GM23338 (cell line): ENCODE measurements around the gene HNF4A. TPM values are rescaled to one million over a fixed set of nuclear protein-coding genes. Genes with fewer than 3 reads are reported as not detected.

Source experiments
- ATAC-seq: fragments of 200-7000 bp; cut with Tn5 transposase; 3 replicates; pipeline ENCODE4 v1.9.1; 2020
- DNase-seq: peaks from one replicate; pipeline ENCODE4 v3.0.0-alpha.2; 2015; ENCODE audit warnings: low spot score
- H2AFZ ChIP-seq: fragments of 200-600 bp; sonication (generic); 2 replicates; pipeline ENCODE4 v1.8.0; 2016; ENCODE audit warnings: antibody characterized with exemption, mild to moderate bottlenecking, moderate library complexity
- H3F3A ChIP-seq: fragments of 200-600 bp; sonication (generic); replicated peaks from 2 replicates; pipeline ENCODE4 v1.8.0; 2017; ENCODE audit warnings: antibody characterized with exemption, mixed run types, low read depth
- H3K27ac ChIP-seq: fragments of 200-600 bp; sonication (generic); 2 replicates; pipeline ENCODE4 v1.6.1; 2016; ENCODE audit warnings: low read depth
- H3K27me3 ChIP-seq: fragments of 200-600 bp; sonication (generic); 2 replicates; pipeline ENCODE4 v1.8.0; 2016; ENCODE audit warnings: mild to moderate bottlenecking, mixed run types, moderate library complexity; ENCODE audit not compliant: insufficient read depth
- H3K36me3 ChIP-seq: fragments of 200-600 bp; sonication (generic); 2 replicates; pipeline ENCODE4 v1.8.0; 2016; ENCODE audit warnings: mild to moderate bottlenecking; ENCODE audit not compliant: insufficient read depth
- H3K4me1 ChIP-seq: fragments of 200-600 bp; sonication (generic); 2 replicates; pipeline ENCODE4 v1.8.0; 2016; ENCODE audit warnings: mild to moderate bottlenecking, moderate library complexity; ENCODE audit not compliant: insufficient read depth
- H3K4me2 ChIP-seq: fragments of 200-600 bp; sonication (generic); 2 replicates; pipeline ENCODE4 v1.7.1; 2017; ENCODE audit warnings: mixed run types
- H3K4me3 ChIP-seq: fragments of 200-600 bp; sonication (generic); 2 replicates; pipeline ENCODE4 v1.6.1; 2016; ENCODE audit warnings: mixed run types
- H3K79me2 ChIP-seq: fragments of 200-600 bp; sonication (generic); replicated peaks from 2 replicates; pipeline ENCODE4 v1.8.0; 2017; ENCODE audit warnings: mild to moderate bottlenecking; ENCODE audit not compliant: insufficient read depth
- H3K9me2 ChIP-seq: fragments of 200-600 bp; sonication (generic); 2 replicates; pipeline ENCODE4 v1.8.0; 2017; ENCODE audit not compliant: insufficient read depth
- H4K20me1 ChIP-seq: fragments of 200-600 bp; sonication (generic); replicated peaks from 2 replicates; pipeline ENCODE4 v1.8.0; 2017; ENCODE audit warnings: mild to moderate bottlenecking; ENCODE audit not compliant: insufficient read depth
- H3K27ac Mint-ChIP-seq: 2 replicates; pipeline ENCODE4 v1.8.0; 2020; ENCODE audit warnings: inconsistent platforms, mild to moderate bottlenecking, moderate library complexity, mixed read lengths
- H3K27me3 Mint-ChIP-seq: 3 replicates; pipeline ENCODE4 v1.8.0; 2022; ENCODE audit warnings: low read depth, mild to moderate bottlenecking, moderate library complexity, mixed read lengths, inconsistent platforms; ENCODE audit not compliant: insufficient read depth, poor library complexity
- H3K36me3 Mint-ChIP-seq: 3 replicates; pipeline ENCODE4 v1.8.0; 2021; ENCODE audit warnings: low read depth, mild to moderate bottlenecking, inconsistent platforms, moderate library complexity, mixed read lengths
- H3K4me1 Mint-ChIP-seq: 3 replicates; pipeline ENCODE4 v1.8.0; 2020; ENCODE audit warnings: mild to moderate bottlenecking, inconsistent platforms, mixed read lengths
- H3K4me3 Mint-ChIP-seq: 3 replicates; pipeline ENCODE4 v1.8.0; 2021; ENCODE audit warnings: moderate library complexity, mild to moderate bottlenecking, inconsistent platforms, mixed read lengths
- H3K9me3 Mint-ChIP-seq: 3 replicates; pipeline ENCODE4 v1.8.0; 2020; ENCODE audit warnings: moderate library complexity, mild to moderate bottlenecking, inconsistent platforms, mixed read lengths
- CREB1 ChIP-seq: fragments of 250-450 bp; sonication (Bioruptor Pico); IDR thresholded peaks from 2 replicates; pipeline ENCODE4 v1.5.0; 2020; ENCODE audit warnings: low read depth, mild to moderate bottlenecking, moderate library complexity
- CTCF ChIP-seq, 2 experiments: fragments of 200-600 bp in 1 of 2; sonication (generic) in 1 of 2; conservative IDR thresholded peaks; 2 replicates each; pipeline versions ENCODE4 v1.5.1 to v1.6.1; 2016 to 2017; ENCODE audit warnings: antibody characterized with exemption in 2 of 2, low read depth in 2 of 2, mild to moderate bottlenecking in 2 of 2, moderate library complexity in 1 of 2
- ETS1 ChIP-seq: IDR thresholded peaks from 2 replicates; pipeline ENCODE4 v1.6.1; 2016; ENCODE audit warnings: antibody characterized with exemption
- EZH2 ChIP-seq: fragments of 200-600 bp; sonication (generic); IDR thresholded peaks from one replicate; pipeline ENCODE4 v1.8.0; 2017; ENCODE audit warnings: antibody characterized with exemption, mild to moderate bottlenecking, low read depth; ENCODE audit not compliant: unreplicated experiment
- EZH2phosphoT487 ChIP-seq: fragments of 200-600 bp; sonication (generic); IDR thresholded peaks from one replicate; pipeline ENCODE4 v1.8.1; 2018; ENCODE audit warnings: antibody characterized with exemption; ENCODE audit not compliant: unreplicated experiment
- JUNB ChIP-seq: IDR thresholded peaks from one replicate; pipeline ENCODE4 v1.6.1; 2016; ENCODE audit warnings: antibody characterized with exemption; ENCODE audit not compliant: unreplicated experiment
- NANOG ChIP-seq: IDR thresholded peaks from 2 replicates; pipeline ENCODE4 v1.6.1; 2016; ENCODE audit warnings: antibody characterized with exemption, borderline replicate concordance
- POLR2AphosphoS5 ChIP-seq: IDR thresholded peaks from 2 replicates; pipeline ENCODE4 v1.6.1; 2016; ENCODE audit warnings: antibody characterized with exemption, low read depth
- STAT1 ChIP-seq: IDR thresholded peaks from one replicate; pipeline ENCODE4 v1.6.1; 2016; ENCODE audit warnings: antibody characterized with exemption; ENCODE audit not compliant: unreplicated experiment
- ZNF114 ChIP-seq: fragments of 250-450 bp; sonication (Bioruptor Pico); IDR thresholded peaks from 2 replicates; pipeline ENCODE4 v1.5.0; 2020; ENCODE audit warnings: mild to moderate bottlenecking, moderate library complexity
- ZNF331 ChIP-seq: fragments of 250-450 bp; sonication (Bioruptor Pico); IDR thresholded peaks from 2 replicates; pipeline ENCODE4 v1.5.0; 2020; ENCODE audit warnings: low read depth, mild to moderate bottlenecking, moderate library complexity
- polyA plus RNA-seq: library from polyadenylated mRNA; unstranded; fragments of >200 nt; fragmentation: Nextera tagmentation; extraction: Ambion mirVana; gene quantifications from 2 replicates; pipeline ENCODE4 v1.2.1, GENCODE V29; 2016
- total RNA-seq: library from RNA; depleted of rRNA; stranded (reverse); fragments of >200 nt; shearing (Covaris generic); gene quantifications from 2 replicates; pipeline ENCODE4 v1.2.3, GENCODE V29; 2014
- TF ChIP-seq, protein P1 (sequence below): fragments of 250-450 bp; sonication (Bioruptor Pico); IDR thresholded peaks from 2 replicates; pipeline ENCODE4 v1.5.0; 2020; ENCODE audit warnings: mild to moderate bottlenecking, moderate library complexity
- TF ChIP-seq, protein P2 (sequence below): IDR thresholded peaks from one replicate; pipeline ENCODE4 v1.6.1; 2018; ENCODE audit warnings: antibody characterized with exemption; ENCODE audit not compliant: unreplicated experiment

HNF4A gene
- total and polyA plus RNA-seq, 2 experiments from 2014 or later = not detected

- Mint-ChIP-seq H3K27ac (no peak overlapping the region), H3K27me3 (peaks cover 3% of the 10 kb centered on the region), H3K36me3 (no peaks in the 10 kb centered on the region), H3K4me3 (no peak overlapping the region), H3K9me3 (no peaks in the 10 kb centered on the region), H3K4me1 (no peaks in the 10 kb centered on the region)
- no peak for DNase-seq
- Histone ChIP-seq H3K79me2 (no peaks in the 10 kb centered on the region), H3K4me2 (no peak overlapping the region), H3F3A (no peaks in the 10 kb centered on the region), H4K20me1 (no peaks in the 10 kb centered on the region), H2AFZ (no peak overlapping the region), H3K9me2 (no peaks in the 10 kb centered on the region), H3K4me3 (no peak overlapping the region), H3K27ac (no peak overlapping the region), H3K36me3 (no peaks in the 10 kb centered on the region), H3K27me3 (no peaks in the 10 kb centered on the region), H3K4me1 (no peaks in the 10 kb centered on the region)
- ATAC-seq = no peak
- TF ChIP-seq, protein P1, sequence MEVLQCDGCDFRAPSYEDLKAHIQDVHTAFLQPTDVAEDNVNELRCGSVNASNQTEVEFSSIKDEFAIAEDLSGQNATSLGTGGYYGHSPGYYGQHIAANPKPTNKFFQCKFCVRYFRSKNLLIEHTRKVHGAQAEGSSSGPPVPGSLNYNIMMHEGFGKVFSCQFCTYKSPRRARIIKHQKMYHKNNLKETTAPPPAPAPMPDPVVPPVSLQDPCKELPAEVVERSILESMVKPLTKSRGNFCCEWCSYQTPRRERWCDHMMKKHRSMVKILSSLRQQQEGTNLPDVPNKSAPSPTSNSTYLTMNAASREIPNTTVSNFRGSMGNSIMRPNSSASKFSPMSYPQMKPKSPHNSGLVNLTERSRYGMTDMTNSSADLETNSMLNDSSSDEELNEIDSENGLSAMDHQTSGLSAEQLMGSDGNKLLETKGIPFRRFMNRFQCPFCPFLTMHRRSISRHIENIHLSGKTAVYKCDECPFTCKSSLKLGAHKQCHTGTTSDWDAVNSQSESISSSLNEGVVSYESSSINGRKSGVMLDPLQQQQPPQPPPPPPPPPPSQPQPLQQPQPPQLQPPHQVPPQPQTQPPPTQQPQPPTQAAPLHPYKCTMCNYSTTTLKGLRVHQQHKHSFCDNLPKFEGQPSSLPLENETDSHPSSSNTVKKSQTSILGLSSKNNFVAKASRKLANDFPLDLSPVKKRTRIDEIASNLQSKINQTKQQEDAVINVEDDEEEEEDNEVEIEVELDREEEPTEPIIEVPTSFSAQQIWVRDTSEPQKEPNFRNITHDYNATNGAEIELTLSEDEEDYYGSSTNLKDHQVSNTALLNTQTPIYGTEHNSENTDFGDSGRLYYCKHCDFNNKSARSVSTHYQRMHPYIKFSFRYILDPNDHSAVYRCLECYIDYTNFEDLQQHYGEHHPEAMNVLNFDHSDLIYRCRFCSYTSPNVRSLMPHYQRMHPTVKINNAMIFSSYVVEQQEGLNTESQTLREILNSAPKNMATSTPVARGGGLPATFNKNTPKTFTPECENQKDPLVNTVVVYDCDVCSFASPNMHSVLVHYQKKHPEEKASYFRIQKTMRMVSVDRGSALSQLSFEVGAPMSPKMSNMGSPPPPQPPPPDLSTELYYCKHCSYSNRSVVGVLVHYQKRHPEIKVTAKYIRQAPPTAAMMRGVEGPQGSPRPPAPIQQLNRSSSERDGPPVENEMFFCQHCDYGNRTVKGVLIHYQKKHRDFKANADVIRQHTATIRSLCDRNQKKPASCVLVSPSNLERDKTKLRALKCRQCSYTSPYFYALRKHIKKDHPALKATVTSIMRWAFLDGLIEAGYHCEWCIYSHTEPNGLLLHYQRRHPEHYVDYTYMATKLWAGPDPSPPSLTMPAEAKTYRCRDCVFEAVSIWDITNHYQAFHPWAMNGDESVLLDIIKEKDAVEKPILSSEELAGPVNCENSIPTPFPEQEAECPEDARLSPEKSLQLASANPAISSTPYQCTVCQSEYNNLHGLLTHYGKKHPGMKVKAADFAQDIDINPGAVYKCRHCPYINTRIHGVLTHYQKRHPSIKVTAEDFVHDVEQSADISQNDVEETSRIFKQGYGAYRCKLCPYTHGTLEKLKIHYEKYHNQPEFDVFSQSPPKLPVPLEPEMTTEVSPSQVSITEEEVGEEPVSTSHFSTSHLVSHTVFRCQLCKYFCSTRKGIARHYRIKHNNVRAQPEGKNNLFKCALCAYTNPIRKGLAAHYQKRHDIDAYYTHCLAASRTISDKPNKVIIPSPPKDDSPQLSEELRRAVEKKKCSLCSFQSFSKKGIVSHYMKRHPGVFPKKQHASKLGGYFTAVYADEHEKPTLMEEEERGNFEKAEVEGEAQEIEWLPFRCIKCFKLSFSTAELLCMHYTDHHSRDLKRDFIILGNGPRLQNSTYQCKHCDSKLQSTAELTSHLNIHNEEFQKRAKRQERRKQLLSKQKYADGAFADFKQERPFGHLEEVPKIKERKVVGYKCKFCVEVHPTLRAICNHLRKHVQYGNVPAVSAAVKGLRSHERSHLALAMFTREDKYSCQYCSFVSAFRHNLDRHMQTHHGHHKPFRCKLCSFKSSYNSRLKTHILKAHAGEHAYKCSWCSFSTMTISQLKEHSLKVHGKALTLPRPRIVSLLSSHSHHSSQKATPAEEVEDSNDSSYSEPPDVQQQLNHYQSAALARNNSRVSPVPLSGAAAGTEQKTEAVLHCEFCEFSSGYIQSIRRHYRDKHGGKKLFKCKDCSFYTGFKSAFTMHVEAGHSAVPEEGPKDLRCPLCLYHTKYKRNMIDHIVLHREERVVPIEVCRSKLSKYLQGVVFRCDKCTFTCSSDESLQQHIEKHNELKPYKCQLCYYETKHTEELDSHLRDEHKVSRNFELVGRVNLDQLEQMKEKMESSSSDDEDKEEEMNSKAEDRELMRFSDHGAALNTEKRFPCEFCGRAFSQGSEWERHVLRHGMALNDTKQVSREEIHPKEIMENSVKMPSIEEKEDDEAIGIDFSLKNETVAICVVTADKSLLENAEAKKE = no peak
- TF ChIP-seq NANOG = no peak
- no peak for TF ChIP-seq ETS1
- TF ChIP-seq STAT1 = no peak
- TF ChIP-seq EZH2phosphoT487 = no peak
- TF ChIP-seq POLR2AphosphoS5 = no peak
- no peak for TF ChIP-seq JUNB
- TF ChIP-seq, protein P2, sequence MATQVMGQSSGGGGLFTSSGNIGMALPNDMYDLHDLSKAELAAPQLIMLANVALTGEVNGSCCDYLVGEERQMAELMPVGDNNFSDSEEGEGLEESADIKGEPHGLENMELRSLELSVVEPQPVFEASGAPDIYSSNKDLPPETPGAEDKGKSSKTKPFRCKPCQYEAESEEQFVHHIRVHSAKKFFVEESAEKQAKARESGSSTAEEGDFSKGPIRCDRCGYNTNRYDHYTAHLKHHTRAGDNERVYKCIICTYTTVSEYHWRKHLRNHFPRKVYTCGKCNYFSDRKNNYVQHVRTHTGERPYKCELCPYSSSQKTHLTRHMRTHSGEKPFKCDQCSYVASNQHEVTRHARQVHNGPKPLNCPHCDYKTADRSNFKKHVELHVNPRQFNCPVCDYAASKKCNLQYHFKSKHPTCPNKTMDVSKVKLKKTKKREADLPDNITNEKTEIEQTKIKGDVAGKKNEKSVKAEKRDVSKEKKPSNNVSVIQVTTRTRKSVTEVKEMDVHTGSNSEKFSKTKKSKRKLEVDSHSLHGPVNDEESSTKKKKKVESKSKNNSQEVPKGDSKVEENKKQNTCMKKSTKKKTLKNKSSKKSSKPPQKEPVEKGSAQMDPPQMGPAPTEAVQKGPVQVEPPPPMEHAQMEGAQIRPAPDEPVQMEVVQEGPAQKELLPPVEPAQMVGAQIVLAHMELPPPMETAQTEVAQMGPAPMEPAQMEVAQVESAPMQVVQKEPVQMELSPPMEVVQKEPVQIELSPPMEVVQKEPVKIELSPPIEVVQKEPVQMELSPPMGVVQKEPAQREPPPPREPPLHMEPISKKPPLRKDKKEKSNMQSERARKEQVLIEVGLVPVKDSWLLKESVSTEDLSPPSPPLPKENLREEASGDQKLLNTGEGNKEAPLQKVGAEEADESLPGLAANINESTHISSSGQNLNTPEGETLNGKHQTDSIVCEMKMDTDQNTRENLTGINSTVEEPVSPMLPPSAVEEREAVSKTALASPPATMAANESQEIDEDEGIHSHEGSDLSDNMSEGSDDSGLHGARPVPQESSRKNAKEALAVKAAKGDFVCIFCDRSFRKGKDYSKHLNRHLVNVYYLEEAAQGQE = no peak
- TF ChIP-seq EZH2 = no peak
- no peak for TF ChIP-seq ZNF331 (CRISPR knock-in tag)
- no peak for TF ChIP-seq CREB1 (CRISPR knock-in tag)
- TF ChIP-seq ZNF114 = no peak
- no peak for TF ChIP-seq CTCF (conservative IDR thresholded peaks at IDR 0.05; ENCODE audit: low read depth in 2 of 2)
These were observed 63.8 kb downstream of the HNF4A start for GRCh38 chr20:44419131-44419844.
